Liver (tissue), 9 donors: Measurements from ENCODE around the gene TRAPPC5. TPM values are rescaled to one million over a fixed set of nuclear protein-coding genes. Genes with fewer than 3 reads are reported as not detected.

Source experiments
- DNase-seq: peaks from one replicate; pipeline ENCODE4 v3.0.0-alpha.2; 2017; ENCODE audit warnings: low spot score
- H3K27ac ChIP-seq, 2 donors: one replicate each; pipeline ENCODE4 v1.7.0; 2013; ENCODE audit warnings: inconsistent platforms in 2 of 2, low read length in 2 of 2, control low read depth in 1 of 2, low read depth in 1 of 2, mild to moderate bottlenecking in 1 of 2
- H3K27me3 ChIP-seq, 4 donors: one replicate each; pipeline versions ENCODE4 v1.6.1 to v1.7.0; 2013; ENCODE audit warnings: low read length in 3 of 4, inconsistent platforms in 1 of 4, mild to moderate bottlenecking in 1 of 4, moderate library complexity in 1 of 4; ENCODE audit not compliant: control insufficient read depth in 4 of 4, insufficient read depth in 4 of 4
- H3K36me3 ChIP-seq, 4 donors: one replicate each; pipeline versions ENCODE4 v1.6.1 to v1.7.0; 2013; ENCODE audit warnings: low read length in 3 of 4, mild to moderate bottlenecking in 3 of 4, low read depth in 1 of 4, moderate library complexity in 1 of 4; ENCODE audit not compliant: control insufficient read depth in 4 of 4, insufficient read depth in 3 of 4
- H3K4me1 ChIP-seq, 4 donors: one replicate each; pipeline versions ENCODE4 v1.6.1 to v1.7.0; 2013; ENCODE audit warnings: low read length in 3 of 4, mild to moderate bottlenecking in 3 of 4, moderate library complexity in 1 of 4; ENCODE audit not compliant: control insufficient read depth in 4 of 4, insufficient read depth in 4 of 4
- H3K4me3 ChIP-seq, 3 donors: one replicate each; pipeline versions ENCODE4 v1.6.1 to v1.7.0; 2013; ENCODE audit warnings: low read length in 3 of 3, control low read depth in 1 of 3, low read depth in 1 of 3, mild to moderate bottlenecking in 1 of 3
- H3K9ac ChIP-seq, 2 donors: one replicate each; pipeline ENCODE4 v1.7.0; 2013; ENCODE audit warnings: low read length in 2 of 2, mild to moderate bottlenecking in 2 of 2, moderate library complexity in 2 of 2, control low read depth in 1 of 2, low read depth in 1 of 2
- H3K9me3 ChIP-seq, 4 donors: one replicate each; pipeline versions ENCODE4 v1.6.1 to v1.7.0; 2013; ENCODE audit warnings: low read length in 3 of 4; ENCODE audit not compliant: control insufficient read depth in 4 of 4
- CTCF ChIP-seq: fragments of 150-350 bp; IDR thresholded peaks from 2 replicates; pipeline ENCODE4 v1.5.1; 2017; ENCODE audit warnings: improper control_type of control experiment, low read depth, low read length; ENCODE audit not compliant: missing input control
- EGR1 ChIP-seq, 2 donors: IDR thresholded peaks; 2 replicates each; pipeline ENCODE4 v1.6.1; 2016 to 2018; ENCODE audit warnings: antibody characterized with exemption in 2 of 2, low read depth in 2 of 2
- FOXA1 ChIP-seq: IDR thresholded peaks from 2 replicates; pipeline ENCODE4 v1.6.1; 2016; ENCODE audit warnings: antibody characterized with exemption
- FOXA2 ChIP-seq: IDR thresholded peaks from 2 replicates; pipeline ENCODE4 v1.6.1; 2016; ENCODE audit warnings: antibody characterized with exemption
- GABPA ChIP-seq, 2 donors: IDR thresholded peaks in 1 of 2; conservative IDR thresholded peaks in 1 of 2; 2 replicates each; pipeline ENCODE4 v1.6.1; 2016; ENCODE audit warnings: antibody characterized with exemption in 2 of 2, mild to moderate bottlenecking in 1 of 2, moderate library complexity in 1 of 2
- HNF4A ChIP-seq, 2 donors: conservative IDR thresholded peaks; 2 replicates each; pipeline ENCODE4 v1.6.1; 2016; ENCODE audit warnings: antibody characterized with exemption in 2 of 2, mild to moderate bottlenecking in 2 of 2
- HNF4G ChIP-seq: IDR thresholded peaks from 2 replicates; pipeline ENCODE4 v1.6.1; 2016; ENCODE audit warnings: antibody characterized with exemption
- JUND ChIP-seq, 2 donors: IDR thresholded peaks; 2 replicates each; pipeline ENCODE4 v1.6.1; 2016; ENCODE audit warnings: antibody characterized with exemption in 2 of 2
- MAX ChIP-seq: IDR thresholded peaks from 2 replicates; pipeline ENCODE4 v1.6.1; 2016; ENCODE audit warnings: antibody characterized with exemption
- NR2F2 ChIP-seq: IDR thresholded peaks from 2 replicates; pipeline ENCODE4 v1.6.1; 2016; ENCODE audit warnings: antibody characterized with exemption
- RAD21 ChIP-seq, 2 donors: IDR thresholded peaks; 2 replicates each; pipeline ENCODE4 v1.6.1; 2016; ENCODE audit warnings: antibody characterized with exemption in 2 of 2, mild to moderate bottlenecking in 2 of 2
- REST ChIP-seq: IDR thresholded peaks from 2 replicates; pipeline ENCODE4 v1.6.1; 2016; ENCODE audit warnings: antibody characterized with exemption, mild to moderate bottlenecking
- SP1 ChIP-seq: IDR thresholded peaks from 2 replicates; pipeline ENCODE4 v1.6.1; 2018; ENCODE audit warnings: antibody characterized with exemption, mild to moderate bottlenecking
- YY1 ChIP-seq: IDR thresholded peaks from 2 replicates; pipeline ENCODE4 v1.6.1; 2016; ENCODE audit warnings: antibody characterized with exemption, mild to moderate bottlenecking
- ZBTB33 ChIP-seq: IDR thresholded peaks from 2 replicates; pipeline ENCODE4 v1.6.1; 2016; ENCODE audit warnings: antibody characterized with exemption
- WGBS: extraction: QIAGEN DNeasy Blood & Tissue Kit; methylation state at CpG from one replicate; pipeline ENCODE4 v1.1.7; 2013; 5-methylcytosine and 5-hydroxymethylcytosine counted together
- polyA plus RNA-seq, 2 donors: library from polyadenylated mRNA; stranded (reverse) in 1 of 2; unstranded in 1 of 2; fragments of 200-250 nt in 1 of 2; fragments of >200 nt in 1 of 2; fragmentation: Nextera tagmentation in 1 of 2; extraction: Ambion mirVana in 1 of 2; gene quantifications; one replicate each; pipeline versions ENCODE4 v1.2.1 to v1.2.3, GENCODE V29; 2013 to 2015
- total RNA-seq, 2 donors: library from RNA; depleted of rRNA; stranded (reverse); fragments of >200 nt; gene quantifications; one replicate each; pipeline ENCODE4 v1.2.3, GENCODE V29; 2014
- TF ChIP-seq, protein P1 (sequence below): IDR thresholded peaks from 2 replicates; pipeline ENCODE4 v1.6.1; 2016; ENCODE audit warnings: antibody characterized with exemption
- donor health status: healthy.
- donor health status: healthy.
- donor health status: healthy.
- donor health status: healthy.
- donor health status: healthy.

TRAPPC5 gene
- total and polyA plus RNA-seq, 4 donors, result 22.5 to 130 (median 55.2) TPM

GRCh38 chr19:7670150-7670783 lies 10.4 kb upstream of the TRAPPC5 start:
- Histone ChIP-seq H3K36me3 (no peaks in the 10 kb centered on the region), H3K4me1 (peaks cover 0 to 4% (median 3%) of the 10 kb centered on the region in 4 donors), H3K9ac (no peak overlapping the region), H3K27ac (no peak overlapping the region), H3K9me3 (no peaks in the 10 kb centered on the region), H3K4me3 (no peak overlapping the region), H3K27me3 (peaks cover 0 to 4% (median 0%) of the 10 kb centered on the region in 4 donors)
- 4% methylated on average over 43 of the region's 43 CpGs for WGBS
- DNase-seq, result no peak
- TF ChIP-seq JUND (IDR thresholded peaks at IDR 0.05) (no peak), REST (no peak), EGR1 (IDR thresholded peaks at IDR 0.05; ENCODE audit: low read depth in 2 of 2) (no peak), HNF4A (conservative IDR thresholded peaks at IDR 0.05) (no peak), YY1 (no peak), SP1 (no peak), CTCF (no peak), MAX (no peak), GABPA (IDR thresholded peaks at IDR 0.05 in 1 of 2, conservative IDR thresholded peaks at IDR 0.05 in 1 of 2) (no peak), NR2F2 (no peak), RAD21 (IDR thresholded peaks at IDR 0.05) (no peak), FOXA1 (no peak), FOXA2 (no peak), HNF4G (no peak), ZBTB33 (no peak)
- TF ChIP-seq, protein P1, sequence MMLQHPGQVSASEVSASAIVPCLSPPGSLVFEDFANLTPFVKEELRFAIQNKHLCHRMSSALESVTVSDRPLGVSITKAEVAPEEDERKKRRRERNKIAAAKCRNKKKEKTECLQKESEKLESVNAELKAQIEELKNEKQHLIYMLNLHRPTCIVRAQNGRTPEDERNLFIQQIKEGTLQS, result no peak
